Measurements from ENCODE around the gene FKBP2. TPM values are rescaled to one million over a fixed set of nuclear protein-coding genes. Genes with fewer than 3 reads are reported as not detected.

The FKBP2 gene
- total RNA-seq, 1 donor from 2014 or later: 52.8 TPM

- H3K4me3 Mint-ChIP-seq: peak overlapping the region; percentile 70
- no peak for TF ChIP-seq CTCF (conservative IDR thresholded peaks at IDR 0.05)
- no peaks in the 10 kb centered on the region for H3K36me3 Mint-ChIP-seq
- H3K9me3 Mint-ChIP-seq: no peaks in the 10 kb centered on the region
- H3K27ac Mint-ChIP-seq: peak overlapping the region; percentile 53
- H3K4me1 Mint-ChIP-seq (ENCODE audit: unreplicated experiment): peaks cover 15% of the 10 kb centered on the region
- no peaks in the 10 kb centered on the region for H3K27me3 Mint-ChIP-seq
- no peak for DNase-seq (ENCODE audit: extremely low spot score, unreplicated experiment)
Measured at GRCh38 chr11:64253481-64253880, 12.6 kb downstream of the FKBP2 start.

- DNase-seq (ENCODE audit: extremely low spot score, unreplicated experiment): no peak
- no peak for TF ChIP-seq CTCF (conservative IDR thresholded peaks at IDR 0.05)
- Mint-ChIP-seq H3K27ac (peak overlapping the region; percentile 53), H3K9me3 (no peaks in the 10 kb centered on the region), H3K27me3 (no peaks in the 10 kb centered on the region), H3K4me3 (peak overlapping the region; percentile 55), H3K4me1 (ENCODE audit: unreplicated experiment) (peaks cover 15% of the 10 kb centered on the region), H3K36me3 (peaks cover 1% of the 10 kb centered on the region)
Measured at GRCh38 chr11:64254326-64254725, 13.4 kb downstream of the FKBP2 start.

GRCh38 chr11:64255135-64256128, 14.5 kb downstream of the FKBP2 start:
- TF ChIP-seq CTCF (conservative IDR thresholded peaks at IDR 0.05): no peak
- Mint-ChIP-seq H3K9me3 (no peaks in the 10 kb centered on the region), H3K36me3 (peaks cover 11% of the 10 kb centered on the region), H3K4me3 (no peak overlapping the region), H3K27me3 (no peaks in the 10 kb centered on the region), H3K27ac (no peak overlapping the region), H3K4me1 (ENCODE audit: unreplicated experiment) (peaks cover 8% of the 10 kb centered on the region)
- no peak for DNase-seq (ENCODE audit: extremely low spot score, unreplicated experiment)

- Mint-ChIP-seq H3K27me3 (no peaks in the 10 kb centered on the region), H3K4me3 (no peak overlapping the region), H3K36me3 (peaks cover 11% of the 10 kb centered on the region), H3K4me1 (ENCODE audit: unreplicated experiment) (peaks cover 8% of the 10 kb centered on the region), H3K27ac (no peak overlapping the region), H3K9me3 (no peaks in the 10 kb centered on the region)
- TF ChIP-seq CTCF (conservative IDR thresholded peaks at IDR 0.05): no peak
- DNase-seq (ENCODE audit: extremely low spot score, unreplicated experiment): no peak
Measured at GRCh38 chr11:64256300-64256699, 15.4 kb downstream of the FKBP2 start.

GRCh38 chr11:64258356-64258755, 17.5 kb downstream of the FKBP2 start:
- H3K27me3 Mint-ChIP-seq: no peaks in the 10 kb centered on the region
- H3K27ac Mint-ChIP-seq: no peak overlapping the region
- no peaks in the 10 kb centered on the region for H3K9me3 Mint-ChIP-seq
- no peak for TF ChIP-seq CTCF (conservative IDR thresholded peaks at IDR 0.05)
- no peak overlapping the region for H3K4me3 Mint-ChIP-seq
- peaks cover 8% of the 10 kb centered on the region for H3K4me1 Mint-ChIP-seq (ENCODE audit: unreplicated experiment)
- no peak for DNase-seq (ENCODE audit: extremely low spot score, unreplicated experiment)
- peaks cover 11% of the 10 kb centered on the region for H3K36me3 Mint-ChIP-seq
